NCI-H1048 (cell line): ENCODE measurements around the gene PALM3.

Source experiments
- DNase-seq: peaks from one replicate; lab custom pipeline; 2025; lab: John Stamatoyannopoulos, UW

The PALM3 gene

GRCh38 chr19:14061751-14062557 lies at the start of gene PALM3:
Gene PALM3, minus strand, starts transcription at chr19:14062076. Its CDS starts 96 bp downstream, at chr19:14061980.
- no peak for DNase-seq

GRCh38 chr19:14111486-14111885 lies 49.6 kb upstream of the PALM3 start:
- DNase-seq = no peak

- no peak for DNase-seq
These were observed 48.8 kb upstream of the PALM3 start for GRCh38 chr19:14110650-14111049.

- DNase-seq = no peak
These were observed 45.9 kb upstream of the PALM3 start for GRCh38 chr19:14107581-14108461.

- DNase-seq = no peak
These were observed 45.0 kb upstream of the PALM3 start for GRCh38 chr19:14106840-14107239.

GRCh38 chr19:14105680-14106079 lies 43.8 kb upstream of the PALM3 start:
- DNase-seq = no peak

GRCh38 chr19:14103310-14103709 lies 41.4 kb upstream of the PALM3 start:
- no peak for DNase-seq

- no peak for DNase-seq
These were observed 40.9 kb upstream of the PALM3 start for GRCh38 chr19:14102756-14103155.

- DNase-seq = no peak
These were observed 40.3 kb upstream of the PALM3 start for GRCh38 chr19:14102102-14102696.

GRCh38 chr19:14101003-14101545 lies 39.2 kb upstream of the PALM3 start:
- no peak for DNase-seq

GRCh38 chr19:14097532-14098151 lies 35.8 kb upstream of the PALM3 start:
- no peak for DNase-seq

- no peak for DNase-seq
These were observed 34.6 kb upstream of the PALM3 start for GRCh38 chr19:14096272-14096992.

- no peak for DNase-seq
These were observed 33.0 kb upstream of the PALM3 start for GRCh38 chr19:14094854-14095253.

GRCh38 chr19:14093117-14093823 lies 31.4 kb upstream of the PALM3 start:
- no peak for DNase-seq

- DNase-seq = no peak
These were observed 30.1 kb upstream of the PALM3 start for GRCh38 chr19:14091813-14092462.

GRCh38 chr19:14091081-14091812 lies 29.4 kb upstream of the PALM3 start:
- no peak for DNase-seq

GRCh38 chr19:14090509-14091080 lies 28.7 kb upstream of the PALM3 start, which contains the start of gene SAMD1:
Gene SAMD1, minus strand, starts transcription at chr19:14090751.
- peak; percentile 58 for DNase-seq

- no peak for DNase-seq
These were observed 28.0 kb upstream of the PALM3 start for GRCh38 chr19:14089662-14090508.
